Measurements from ENCODE around the gene KIF12. TPM values are rescaled to one million over a fixed set of nuclear protein-coding genes. Genes with fewer than 3 reads are reported as not detected.

Gene KIF12
- total RNA-seq, 4 donors from 2014 or later: 0.53 to 5.3 (median 1.9) TPM

GRCh38 chr9:114124666-114125475 lies 25.8 kb upstream of the KIF12 start:
- no peak overlapping the region for H3K4me3 ChIP-seq (ENCODE audit: low read depth, poor library complexity, severe bottlenecking)
- peak in 1 of 2 donors; percentile 61 for DNase-seq (ENCODE audit: low spot score in 2 of 2)
- TF ChIP-seq POLR2A (IDR thresholded peaks at IDR 0.05) (no peak), CTCF (IDR thresholded peaks at IDR 0.05) (no peak)
- intact Hi-C loops (cut with DNase I; ENCODE audit: low total_unique reads): no loop called here
- 89 to 90% methylated on average over 13 of the region's 13 CpGs for WGBS, 2 donors

GRCh38 chr9:114124138-114124537 lies 25.0 kb upstream of the KIF12 start:
- peak in 1 of 2 donors; percentile 39 for DNase-seq (ENCODE audit: low spot score in 2 of 2)
- H3K4me3 ChIP-seq (ENCODE audit: low read depth, poor library complexity, severe bottlenecking): no peak overlapping the region
- TF ChIP-seq CTCF (IDR thresholded peaks at IDR 0.05) (no peak), POLR2A (IDR thresholded peaks at IDR 0.05) (no peak)
- intact Hi-C loops (cut with DNase I; ENCODE audit: low total_unique reads): no loop called here
- 64 to 74% methylated on average over 1 of the region's 1 CpG for WGBS, 2 donors

DNA sequence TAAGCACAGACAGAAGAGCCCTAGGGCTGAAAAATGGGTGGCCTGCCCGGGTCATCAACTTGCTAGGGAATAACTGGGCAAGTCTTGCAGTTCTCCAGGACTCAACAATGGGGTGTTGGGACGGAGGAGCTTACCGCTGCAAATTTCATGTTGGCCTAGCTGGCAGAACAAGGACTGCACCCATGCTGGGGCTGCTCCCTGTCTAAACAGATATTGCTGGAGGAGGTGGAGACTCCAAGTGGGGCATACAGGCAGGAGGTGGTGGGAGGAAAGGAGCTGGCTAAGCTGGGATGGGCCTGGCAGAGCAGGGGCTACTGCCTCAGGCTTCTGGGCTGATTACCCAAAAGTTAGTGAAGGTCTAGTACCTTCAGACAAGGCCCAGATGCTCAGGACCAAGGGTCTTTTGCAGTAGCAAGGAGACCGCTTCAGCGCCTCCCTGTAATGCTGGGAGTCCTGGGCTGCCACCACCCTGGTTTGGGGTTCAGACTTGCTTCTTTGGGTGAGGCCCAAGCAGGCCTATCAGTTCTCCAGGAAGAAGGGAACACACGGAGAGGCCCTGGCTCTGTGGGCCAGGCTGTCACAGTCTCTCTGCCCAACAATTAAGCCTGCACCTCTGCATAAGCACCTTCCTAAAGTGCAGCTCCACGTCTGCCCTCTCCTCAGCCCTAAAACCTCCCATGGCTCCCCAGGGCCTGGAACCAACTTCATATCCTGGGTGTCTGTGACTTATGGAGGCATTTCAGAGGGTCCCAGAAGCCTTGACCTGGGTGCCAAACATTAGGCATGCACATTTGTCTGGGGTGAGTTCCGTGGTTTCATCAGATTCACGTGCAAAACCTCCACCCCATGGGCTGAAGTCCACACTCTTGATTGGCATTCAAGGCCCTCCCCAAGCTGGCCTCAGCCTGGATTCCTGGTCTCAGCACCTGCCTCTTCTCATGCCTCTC lies 24.2 kb upstream of the KIF12 start:
- DNase-seq (ENCODE audit: low spot score in 2 of 2): peak in 1 of 2 donors; percentile 73
- no peak for TF ChIP-seq POLR2A (IDR thresholded peaks at IDR 0.05)
- no peak for TF ChIP-seq CTCF (IDR thresholded peaks at IDR 0.05)
- WGBS, 2 donors: 83 to 90% methylated on average over 9 of the region's 9 CpGs
- no peak overlapping the region for H3K4me3 ChIP-seq (ENCODE audit: low read depth, poor library complexity, severe bottlenecking)
- intact Hi-C loops (cut with DNase I; ENCODE audit: low total_unique reads): no loop called here

DNA sequence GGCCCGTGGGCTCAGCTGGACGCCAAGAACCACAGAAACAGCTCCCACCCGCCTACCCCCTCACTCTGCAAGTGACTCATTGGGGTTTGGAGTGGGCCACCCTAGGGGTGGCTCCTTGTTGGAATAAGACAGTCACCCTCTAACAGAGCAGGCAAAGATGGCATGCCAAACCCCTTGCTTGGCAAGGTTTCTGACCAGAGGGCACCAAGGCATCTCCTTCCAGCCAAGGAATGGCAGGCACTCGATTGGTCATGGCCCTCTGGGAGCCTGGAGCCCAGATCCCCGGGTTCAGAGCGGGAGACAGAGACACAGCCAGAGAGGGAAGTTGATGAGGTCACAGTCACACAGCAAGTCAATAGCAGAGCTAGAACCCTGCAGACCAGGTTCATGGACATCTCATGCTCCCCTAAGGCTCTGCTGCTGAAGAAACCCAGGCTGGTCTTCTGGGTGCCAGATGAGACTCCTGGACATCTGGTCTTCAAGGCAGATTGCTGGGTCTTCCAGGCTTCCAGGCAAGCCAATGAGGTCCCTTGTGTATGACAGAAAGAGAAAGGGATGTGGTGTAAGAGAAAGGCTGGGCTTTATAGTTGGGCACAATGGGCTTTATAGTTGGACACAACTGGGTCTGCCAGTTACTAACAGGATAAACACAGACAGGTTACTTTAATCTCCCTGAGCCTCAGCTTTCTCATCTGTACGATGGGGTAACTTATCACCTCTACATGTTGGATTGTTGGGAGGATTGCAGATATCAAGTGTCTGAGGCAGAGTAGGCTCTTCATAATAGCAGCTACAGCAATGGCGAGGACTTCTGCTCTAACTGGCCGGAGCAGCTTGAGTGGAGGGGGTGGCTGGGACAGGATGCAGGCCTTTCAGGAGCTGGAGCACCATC lies 23.3 kb upstream of the KIF12 start:
- intact Hi-C loops (cut with DNase I; ENCODE audit: low total_unique reads): no loop called here
- H3K4me3 ChIP-seq (ENCODE audit: low read depth, poor library complexity, severe bottlenecking): no peak overlapping the region
- WGBS, 2 donors: 65 to 77% methylated on average over 9 of the region's 9 CpGs
- peak in 1 of 2 donors; percentile 82 for DNase-seq (ENCODE audit: low spot score in 2 of 2)
- no peak for TF ChIP-seq CTCF (IDR thresholded peaks at IDR 0.05)
- TF ChIP-seq POLR2A (IDR thresholded peaks at IDR 0.05): no peak

Measured in lower leg skin (tissue), 4 donors.